HG03565 (cell line): ENCODE measurements around the gene MRPS26.
"Not testable (repeated sequence)": the region's sequence is repeated elsewhere in the genome, so short reads cannot be mapped to it uniquely, and the experiment has no call there.

Source experiments
- ATAC-seq: cut with Tn5 transposase; IDR thresholded peaks from one replicate; pipeline ENCODE4 v1.9.1; 2021; ENCODE audit warnings: mild to moderate bottlenecking, moderate library complexity; ENCODE audit not compliant: unreplicated experiment

The MRPS26 gene

GRCh38 chr20:3045816-3046676 lies at the start of gene MRPS26:
MRPS26 (plus strand) TSS chr20:3046052; CDS start chr20:3046069, 17 bp downstream.
- ATAC-seq: peak; percentile 83

- no peak for ATAC-seq
These were observed 47.1 kb upstream of the MRPS26 start for GRCh38 chr20:2998728-2999127.

GRCh38 chr20:3000852-3001523 lies 44.9 kb upstream of the MRPS26 start:
- no peak for ATAC-seq

- ATAC-seq: no peak
These were observed 42.4 kb upstream of the MRPS26 start for GRCh38 chr20:3003416-3003815.

- ATAC-seq: no peak
These were observed 34.7 kb upstream of the MRPS26 start for GRCh38 chr20:3010985-3011723.

- no peak for ATAC-seq
These were observed 34.1 kb upstream of the MRPS26 start for GRCh38 chr20:3011752-3012151.

- no peak for ATAC-seq
These were observed 32.1 kb upstream of the MRPS26 start for GRCh38 chr20:3013771-3014170.

- ATAC-seq: no peak
These were observed 31.7 kb upstream of the MRPS26 start for GRCh38 chr20:3014179-3014578.

GRCh38 chr20:3014662-3015061 lies 31.2 kb upstream of the MRPS26 start:
- ATAC-seq: no peak

GRCh38 chr20:3015302-3015701 lies 30.6 kb upstream of the MRPS26 start:
- not testable (repeated sequence) for ATAC-seq

GRCh38 chr20:3021327-3021726 lies 24.5 kb upstream of the MRPS26 start:
- ATAC-seq: no peak

GRCh38 chr20:3021777-3022176 lies 24.1 kb upstream of the MRPS26 start:
- no peak for ATAC-seq

GRCh38 chr20:3022559-3023490 lies 23.0 kb upstream of the MRPS26 start:
- ATAC-seq: not testable (repeated sequence)

GRCh38 chr20:3027987-3028386 lies 17.9 kb upstream of the MRPS26 start:
- ATAC-seq: no peak

- ATAC-seq: no peak
These were observed 14.2 kb upstream of the MRPS26 start for GRCh38 chr20:3031524-3032147.

- no peak for ATAC-seq
These were observed 13.2 kb upstream of the MRPS26 start for GRCh38 chr20:3032624-3033023.

- ATAC-seq: no peak
These were observed 8.2 kb upstream of the MRPS26 start for GRCh38 chr20:3037654-3038053.

GRCh38 chr20:3038454-3038853 lies 7.4 kb upstream of the MRPS26 start:
- no peak for ATAC-seq

- ATAC-seq: no peak
These were observed 6.4 kb upstream of the MRPS26 start for GRCh38 chr20:3039426-3039825.

- no peak for ATAC-seq
These were observed 5.8 kb upstream of the MRPS26 start for GRCh38 chr20:3040086-3040485.
